RWPE2 (cell line): Measurements from ENCODE around the gene KRT39.

Experiments
- ATAC-seq: fragments of 200-7000 bp; cut with Tn5 transposase; 3 replicates; pipeline ENCODE4 v1.9.1; 2021; ENCODE audit warnings: low read depth
- DNase-seq: peaks from one replicate; pipeline ENCODE4 v3.0.0-alpha.2; 2020; ENCODE audit warnings: low spot score
- H3K27ac ChIP-seq: fragments of 450-650 bp; 2 replicates; pipeline ENCODE4 v1.5.1; 2017; ENCODE audit warnings: mild to moderate bottlenecking; ENCODE audit not compliant: poor library complexity, severe bottlenecking
- H3K27me3 ChIP-seq: fragments of 250-450 bp; sonication (Bioruptor Pico); 2 replicates; pipeline ENCODE4 v1.5.1; 2021; ENCODE audit warnings: mild to moderate bottlenecking, moderate library complexity; ENCODE audit not compliant: insufficient read depth, poor library complexity, severe bottlenecking
- H3K36me3 ChIP-seq: fragments of 250-450 bp; sonication (Bioruptor Pico); 2 replicates; pipeline ENCODE4 v1.5.1; 2020; ENCODE audit warnings: low read depth, mild to moderate bottlenecking, moderate library complexity
- H3K4me1 ChIP-seq: fragments of 250-450 bp; sonication (Bioruptor Pico); 2 replicates; pipeline ENCODE4 v1.5.1; 2021; ENCODE audit warnings: mild to moderate bottlenecking, moderate library complexity; ENCODE audit not compliant: insufficient read depth, poor library complexity, severe bottlenecking
- H3K4me3 ChIP-seq: fragments of 250-450 bp; sonication (Bioruptor Pico); 2 replicates; pipeline ENCODE4 v1.5.1; 2021; ENCODE audit warnings: mild to moderate bottlenecking, moderate library complexity; ENCODE audit not compliant: severe bottlenecking
- H3K9me3 ChIP-seq: fragments of 250-450 bp; sonication (Bioruptor Pico); 2 replicates; pipeline ENCODE4 v1.5.1; 2021; ENCODE audit warnings: mild to moderate bottlenecking, moderate library complexity; ENCODE audit not compliant: severe bottlenecking
- CTCF ChIP-seq: fragments of 450-650 bp; IDR thresholded peaks from one replicate; pipeline ENCODE4 v1.5.1; 2017; ENCODE audit warnings: mild to moderate bottlenecking, moderate library complexity; ENCODE audit not compliant: poor library complexity, severe bottlenecking

KRT39 gene

GRCh38 chr17:40962059-40962561 is 4.6 kb downstream of the KRT39 start:
- TF ChIP-seq CTCF: no peak
- Histone ChIP-seq H3K4me1 (peaks cover 22% of the 10 kb centered on the region), H3K27me3 (no peaks in the 10 kb centered on the region), H3K27ac (no peak overlapping the region), H3K4me3 (no peak overlapping the region), H3K9me3 (no peaks in the 10 kb centered on the region), H3K36me3 (no peaks in the 10 kb centered on the region)
- ATAC-seq (no peak), DNase-seq (no peak)

GRCh38 chr17:40961591-40961990 is 5.2 kb downstream of the KRT39 start:
- H3K9me3 ChIP-seq: no peaks in the 10 kb centered on the region
- no peak for TF ChIP-seq CTCF
- H3K27me3 ChIP-seq: no peaks in the 10 kb centered on the region
- no peak overlapping the region for H3K4me3 ChIP-seq
- peaks cover 25% of the 10 kb centered on the region for H3K4me1 ChIP-seq
- no peaks in the 10 kb centered on the region for H3K36me3 ChIP-seq
- H3K27ac ChIP-seq: no peak overlapping the region
- ATAC-seq (no peak), DNase-seq (no peak)

GRCh38 chr17:40960144-40960543 is 6.6 kb downstream of the KRT39 start:
- ATAC-seq (no peak), DNase-seq (no peak)
- Histone ChIP-seq H3K27me3 (no peaks in the 10 kb centered on the region), H3K4me1 (peaks cover 39% of the 10 kb centered on the region), H3K27ac (no peak overlapping the region), H3K36me3 (no peaks in the 10 kb centered on the region), H3K4me3 (no peak overlapping the region), H3K9me3 (no peaks in the 10 kb centered on the region)
- no peak for TF ChIP-seq CTCF

- H3K9me3 ChIP-seq: no peaks in the 10 kb centered on the region
- no peak overlapping the region for H3K4me3 ChIP-seq
- no peak for TF ChIP-seq CTCF
- peaks cover 52% of the 10 kb centered on the region for H3K4me1 ChIP-seq
- no peak for DNase-seq
- H3K27me3 ChIP-seq: no peaks in the 10 kb centered on the region
- H3K27ac ChIP-seq: peak overlapping the region; percentile 94
- H3K36me3 ChIP-seq: no peaks in the 10 kb centered on the region
- ATAC-seq: peak; percentile 19; the same call in 1 of the 3 replicates
Measured at GRCh38 chr17:40958086-40958953, 8.4 kb downstream of the KRT39 start.
